GM23338 (cell line): ENCODE results near the gene RNF19B. TPM values are rescaled to one million over a fixed set of nuclear protein-coding genes. Genes with fewer than 3 reads are reported as not detected.

Experiments used
- ATAC-seq: fragments of 200-7000 bp; cut with Tn5 transposase; 3 replicates; pipeline ENCODE4 v1.9.1; 2020
- DNase-seq: peaks from one replicate; pipeline ENCODE4 v3.0.0-alpha.2; 2015; ENCODE audit warnings: low spot score
- H2AFZ ChIP-seq: fragments of 200-600 bp; sonication (generic); 2 replicates; pipeline ENCODE4 v1.8.0; 2016; ENCODE audit warnings: antibody characterized with exemption, mild to moderate bottlenecking, moderate library complexity
- H3F3A ChIP-seq: fragments of 200-600 bp; sonication (generic); replicated peaks from 2 replicates; pipeline ENCODE4 v1.8.0; 2017; ENCODE audit warnings: antibody characterized with exemption, mixed run types, low read depth
- H3K27ac ChIP-seq: fragments of 200-600 bp; sonication (generic); 2 replicates; pipeline ENCODE4 v1.6.1; 2016; ENCODE audit warnings: low read depth
- H3K27me3 ChIP-seq: fragments of 200-600 bp; sonication (generic); 2 replicates; pipeline ENCODE4 v1.8.0; 2016; ENCODE audit warnings: mild to moderate bottlenecking, mixed run types, moderate library complexity; ENCODE audit not compliant: insufficient read depth
- H3K36me3 ChIP-seq: fragments of 200-600 bp; sonication (generic); 2 replicates; pipeline ENCODE4 v1.8.0; 2016; ENCODE audit warnings: mild to moderate bottlenecking; ENCODE audit not compliant: insufficient read depth
- H3K4me1 ChIP-seq: fragments of 200-600 bp; sonication (generic); 2 replicates; pipeline ENCODE4 v1.8.0; 2016; ENCODE audit warnings: mild to moderate bottlenecking, moderate library complexity; ENCODE audit not compliant: insufficient read depth
- H3K4me2 ChIP-seq: fragments of 200-600 bp; sonication (generic); 2 replicates; pipeline ENCODE4 v1.7.1; 2017; ENCODE audit warnings: mixed run types
- H3K4me3 ChIP-seq: fragments of 200-600 bp; sonication (generic); 2 replicates; pipeline ENCODE4 v1.6.1; 2016; ENCODE audit warnings: mixed run types
- H3K79me2 ChIP-seq: fragments of 200-600 bp; sonication (generic); replicated peaks from 2 replicates; pipeline ENCODE4 v1.8.0; 2017; ENCODE audit warnings: mild to moderate bottlenecking; ENCODE audit not compliant: insufficient read depth
- H3K9me2 ChIP-seq: fragments of 200-600 bp; sonication (generic); 2 replicates; pipeline ENCODE4 v1.8.0; 2017; ENCODE audit not compliant: insufficient read depth
- H4K20me1 ChIP-seq: fragments of 200-600 bp; sonication (generic); replicated peaks from 2 replicates; pipeline ENCODE4 v1.8.0; 2017; ENCODE audit warnings: mild to moderate bottlenecking; ENCODE audit not compliant: insufficient read depth
- H3K27ac Mint-ChIP-seq: 2 replicates; pipeline ENCODE4 v1.8.0; 2020; ENCODE audit warnings: inconsistent platforms, mild to moderate bottlenecking, moderate library complexity, mixed read lengths
- H3K27me3 Mint-ChIP-seq: 3 replicates; pipeline ENCODE4 v1.8.0; 2022; ENCODE audit warnings: low read depth, mild to moderate bottlenecking, moderate library complexity, mixed read lengths, inconsistent platforms; ENCODE audit not compliant: insufficient read depth, poor library complexity
- H3K36me3 Mint-ChIP-seq: 3 replicates; pipeline ENCODE4 v1.8.0; 2021; ENCODE audit warnings: low read depth, mild to moderate bottlenecking, inconsistent platforms, moderate library complexity, mixed read lengths
- H3K4me1 Mint-ChIP-seq: 3 replicates; pipeline ENCODE4 v1.8.0; 2020; ENCODE audit warnings: mild to moderate bottlenecking, inconsistent platforms, mixed read lengths
- H3K4me3 Mint-ChIP-seq: 3 replicates; pipeline ENCODE4 v1.8.0; 2021; ENCODE audit warnings: moderate library complexity, mild to moderate bottlenecking, inconsistent platforms, mixed read lengths
- H3K9me3 Mint-ChIP-seq: 3 replicates; pipeline ENCODE4 v1.8.0; 2020; ENCODE audit warnings: moderate library complexity, mild to moderate bottlenecking, inconsistent platforms, mixed read lengths
- EZH2phosphoT487 ChIP-seq: fragments of 200-600 bp; sonication (generic); IDR thresholded peaks from one replicate; pipeline ENCODE4 v1.8.1; 2018; ENCODE audit warnings: antibody characterized with exemption; ENCODE audit not compliant: unreplicated experiment
- NANOG ChIP-seq: IDR thresholded peaks from 2 replicates; pipeline ENCODE4 v1.6.1; 2016; ENCODE audit warnings: antibody characterized with exemption, borderline replicate concordance
- STAT1 ChIP-seq: IDR thresholded peaks from one replicate; pipeline ENCODE4 v1.6.1; 2016; ENCODE audit warnings: antibody characterized with exemption; ENCODE audit not compliant: unreplicated experiment
- ZNF331 ChIP-seq: fragments of 250-450 bp; sonication (Bioruptor Pico); IDR thresholded peaks from 2 replicates; pipeline ENCODE4 v1.5.0; 2020; ENCODE audit warnings: low read depth, mild to moderate bottlenecking, moderate library complexity
- polyA plus RNA-seq: library from polyadenylated mRNA; unstranded; fragments of >200 nt; fragmentation: Nextera tagmentation; extraction: Ambion mirVana; gene quantifications from 2 replicates; pipeline ENCODE4 v1.2.1, GENCODE V29; 2016
- total RNA-seq: library from RNA; depleted of rRNA; stranded (reverse); fragments of >200 nt; shearing (Covaris generic); gene quantifications from 2 replicates; pipeline ENCODE4 v1.2.3, GENCODE V29; 2014
- TF ChIP-seq, protein P1 (sequence below): fragments of 250-450 bp; sonication (Bioruptor Pico); IDR thresholded peaks from 2 replicates; pipeline ENCODE4 v1.5.0; 2020; ENCODE audit warnings: mild to moderate bottlenecking, moderate library complexity
- TF ChIP-seq, protein P2 (sequence below), 2 experiments: fragments of 200-600 bp in 1 of 2; sonication (generic) in 1 of 2; conservative IDR thresholded peaks; 2 replicates each; pipeline versions ENCODE4 v1.5.1 to v1.6.1; 2016 to 2017; ENCODE audit warnings: antibody characterized with exemption in 2 of 2, low read depth in 2 of 2, mild to moderate bottlenecking in 2 of 2, moderate library complexity in 1 of 2
- TF ChIP-seq, protein P3 (sequence below): IDR thresholded peaks from 2 replicates; pipeline ENCODE4 v1.6.1; 2016; ENCODE audit warnings: antibody characterized with exemption

RNF19B gene
- total and polyA plus RNA-seq, 2 experiments from 2014 or later = 2.9 to 11.9 TPM

DNA sequence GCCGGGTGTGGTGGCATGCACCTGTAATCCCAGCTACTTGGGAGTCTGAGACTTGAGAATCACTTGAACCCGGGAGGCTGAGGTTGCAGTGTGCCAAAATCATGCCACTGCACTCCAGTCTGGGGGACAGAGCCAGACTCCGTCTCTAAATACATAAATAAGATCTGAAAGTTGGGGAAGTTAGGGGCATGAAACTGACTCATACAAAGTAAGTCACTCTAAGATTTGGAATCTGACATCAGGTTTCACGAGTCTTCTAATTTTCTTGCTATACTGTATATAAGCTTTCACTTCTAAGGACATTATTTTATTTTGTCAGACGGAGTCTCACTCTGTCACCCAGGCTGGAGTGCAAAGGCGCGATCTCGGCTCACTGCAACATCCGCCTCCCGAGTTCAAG lies 30.1 kb downstream of the RNF19B start:
- peaks cover 6% of the 10 kb centered on the region; the same call in 2 of the 3 replicates for H3K4me1 Mint-ChIP-seq
- no peak for DNase-seq
- Histone ChIP-seq H3K27me3 (peaks cover 7% of the 10 kb centered on the region; the same call in 1 of the 2 replicates), H3K36me3 (peaks cover 9% of the 10 kb centered on the region; the same call in 1 of the 2 replicates), H3K27ac (no peak overlapping the region), H3K9me2 (no peaks in the 10 kb centered on the region), H4K20me1 (0 out of 2 replicates have a peak, but pooled peaks cover 4% of the 10 kb centered on the region), H3F3A (no peaks in the 10 kb centered on the region; the same call in 1 of the 2 replicates), H3K4me3 (no peak overlapping the region), H3K4me2 (no peak overlapping the region), H3K4me1 (0 out of 2 replicates have a peak, but pooled peaks cover 4% of the 10 kb centered on the region), H3K79me2 (no peaks in the 10 kb centered on the region), H2AFZ (no peak overlapping the region)
- no peak for ATAC-seq
- H3K36me3 Mint-ChIP-seq = peaks cover 11% of the 10 kb centered on the region
- H3K27ac Mint-ChIP-seq = no peak overlapping the region
- H3K9me3 Mint-ChIP-seq = no peaks in the 10 kb centered on the region
- H3K4me3 Mint-ChIP-seq = no peak overlapping the region
- H3K27me3 Mint-ChIP-seq = no peaks in the 10 kb centered on the region
- TF ChIP-seq, protein P1, sequence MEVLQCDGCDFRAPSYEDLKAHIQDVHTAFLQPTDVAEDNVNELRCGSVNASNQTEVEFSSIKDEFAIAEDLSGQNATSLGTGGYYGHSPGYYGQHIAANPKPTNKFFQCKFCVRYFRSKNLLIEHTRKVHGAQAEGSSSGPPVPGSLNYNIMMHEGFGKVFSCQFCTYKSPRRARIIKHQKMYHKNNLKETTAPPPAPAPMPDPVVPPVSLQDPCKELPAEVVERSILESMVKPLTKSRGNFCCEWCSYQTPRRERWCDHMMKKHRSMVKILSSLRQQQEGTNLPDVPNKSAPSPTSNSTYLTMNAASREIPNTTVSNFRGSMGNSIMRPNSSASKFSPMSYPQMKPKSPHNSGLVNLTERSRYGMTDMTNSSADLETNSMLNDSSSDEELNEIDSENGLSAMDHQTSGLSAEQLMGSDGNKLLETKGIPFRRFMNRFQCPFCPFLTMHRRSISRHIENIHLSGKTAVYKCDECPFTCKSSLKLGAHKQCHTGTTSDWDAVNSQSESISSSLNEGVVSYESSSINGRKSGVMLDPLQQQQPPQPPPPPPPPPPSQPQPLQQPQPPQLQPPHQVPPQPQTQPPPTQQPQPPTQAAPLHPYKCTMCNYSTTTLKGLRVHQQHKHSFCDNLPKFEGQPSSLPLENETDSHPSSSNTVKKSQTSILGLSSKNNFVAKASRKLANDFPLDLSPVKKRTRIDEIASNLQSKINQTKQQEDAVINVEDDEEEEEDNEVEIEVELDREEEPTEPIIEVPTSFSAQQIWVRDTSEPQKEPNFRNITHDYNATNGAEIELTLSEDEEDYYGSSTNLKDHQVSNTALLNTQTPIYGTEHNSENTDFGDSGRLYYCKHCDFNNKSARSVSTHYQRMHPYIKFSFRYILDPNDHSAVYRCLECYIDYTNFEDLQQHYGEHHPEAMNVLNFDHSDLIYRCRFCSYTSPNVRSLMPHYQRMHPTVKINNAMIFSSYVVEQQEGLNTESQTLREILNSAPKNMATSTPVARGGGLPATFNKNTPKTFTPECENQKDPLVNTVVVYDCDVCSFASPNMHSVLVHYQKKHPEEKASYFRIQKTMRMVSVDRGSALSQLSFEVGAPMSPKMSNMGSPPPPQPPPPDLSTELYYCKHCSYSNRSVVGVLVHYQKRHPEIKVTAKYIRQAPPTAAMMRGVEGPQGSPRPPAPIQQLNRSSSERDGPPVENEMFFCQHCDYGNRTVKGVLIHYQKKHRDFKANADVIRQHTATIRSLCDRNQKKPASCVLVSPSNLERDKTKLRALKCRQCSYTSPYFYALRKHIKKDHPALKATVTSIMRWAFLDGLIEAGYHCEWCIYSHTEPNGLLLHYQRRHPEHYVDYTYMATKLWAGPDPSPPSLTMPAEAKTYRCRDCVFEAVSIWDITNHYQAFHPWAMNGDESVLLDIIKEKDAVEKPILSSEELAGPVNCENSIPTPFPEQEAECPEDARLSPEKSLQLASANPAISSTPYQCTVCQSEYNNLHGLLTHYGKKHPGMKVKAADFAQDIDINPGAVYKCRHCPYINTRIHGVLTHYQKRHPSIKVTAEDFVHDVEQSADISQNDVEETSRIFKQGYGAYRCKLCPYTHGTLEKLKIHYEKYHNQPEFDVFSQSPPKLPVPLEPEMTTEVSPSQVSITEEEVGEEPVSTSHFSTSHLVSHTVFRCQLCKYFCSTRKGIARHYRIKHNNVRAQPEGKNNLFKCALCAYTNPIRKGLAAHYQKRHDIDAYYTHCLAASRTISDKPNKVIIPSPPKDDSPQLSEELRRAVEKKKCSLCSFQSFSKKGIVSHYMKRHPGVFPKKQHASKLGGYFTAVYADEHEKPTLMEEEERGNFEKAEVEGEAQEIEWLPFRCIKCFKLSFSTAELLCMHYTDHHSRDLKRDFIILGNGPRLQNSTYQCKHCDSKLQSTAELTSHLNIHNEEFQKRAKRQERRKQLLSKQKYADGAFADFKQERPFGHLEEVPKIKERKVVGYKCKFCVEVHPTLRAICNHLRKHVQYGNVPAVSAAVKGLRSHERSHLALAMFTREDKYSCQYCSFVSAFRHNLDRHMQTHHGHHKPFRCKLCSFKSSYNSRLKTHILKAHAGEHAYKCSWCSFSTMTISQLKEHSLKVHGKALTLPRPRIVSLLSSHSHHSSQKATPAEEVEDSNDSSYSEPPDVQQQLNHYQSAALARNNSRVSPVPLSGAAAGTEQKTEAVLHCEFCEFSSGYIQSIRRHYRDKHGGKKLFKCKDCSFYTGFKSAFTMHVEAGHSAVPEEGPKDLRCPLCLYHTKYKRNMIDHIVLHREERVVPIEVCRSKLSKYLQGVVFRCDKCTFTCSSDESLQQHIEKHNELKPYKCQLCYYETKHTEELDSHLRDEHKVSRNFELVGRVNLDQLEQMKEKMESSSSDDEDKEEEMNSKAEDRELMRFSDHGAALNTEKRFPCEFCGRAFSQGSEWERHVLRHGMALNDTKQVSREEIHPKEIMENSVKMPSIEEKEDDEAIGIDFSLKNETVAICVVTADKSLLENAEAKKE (CRISPR knock-in tag) = no peak
- TF ChIP-seq, protein P2, sequence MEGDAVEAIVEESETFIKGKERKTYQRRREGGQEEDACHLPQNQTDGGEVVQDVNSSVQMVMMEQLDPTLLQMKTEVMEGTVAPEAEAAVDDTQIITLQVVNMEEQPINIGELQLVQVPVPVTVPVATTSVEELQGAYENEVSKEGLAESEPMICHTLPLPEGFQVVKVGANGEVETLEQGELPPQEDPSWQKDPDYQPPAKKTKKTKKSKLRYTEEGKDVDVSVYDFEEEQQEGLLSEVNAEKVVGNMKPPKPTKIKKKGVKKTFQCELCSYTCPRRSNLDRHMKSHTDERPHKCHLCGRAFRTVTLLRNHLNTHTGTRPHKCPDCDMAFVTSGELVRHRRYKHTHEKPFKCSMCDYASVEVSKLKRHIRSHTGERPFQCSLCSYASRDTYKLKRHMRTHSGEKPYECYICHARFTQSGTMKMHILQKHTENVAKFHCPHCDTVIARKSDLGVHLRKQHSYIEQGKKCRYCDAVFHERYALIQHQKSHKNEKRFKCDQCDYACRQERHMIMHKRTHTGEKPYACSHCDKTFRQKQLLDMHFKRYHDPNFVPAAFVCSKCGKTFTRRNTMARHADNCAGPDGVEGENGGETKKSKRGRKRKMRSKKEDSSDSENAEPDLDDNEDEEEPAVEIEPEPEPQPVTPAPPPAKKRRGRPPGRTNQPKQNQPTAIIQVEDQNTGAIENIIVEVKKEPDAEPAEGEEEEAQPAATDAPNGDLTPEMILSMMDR (conservative IDR thresholded peaks at IDR 0.05; ENCODE audit: low read depth in 2 of 2) = no peak
- TF ChIP-seq EZH2phosphoT487 (no peak), NANOG (no peak), ZNF331 (CRISPR knock-in tag) (no peak), STAT1 (no peak)
- TF ChIP-seq, protein P3, sequence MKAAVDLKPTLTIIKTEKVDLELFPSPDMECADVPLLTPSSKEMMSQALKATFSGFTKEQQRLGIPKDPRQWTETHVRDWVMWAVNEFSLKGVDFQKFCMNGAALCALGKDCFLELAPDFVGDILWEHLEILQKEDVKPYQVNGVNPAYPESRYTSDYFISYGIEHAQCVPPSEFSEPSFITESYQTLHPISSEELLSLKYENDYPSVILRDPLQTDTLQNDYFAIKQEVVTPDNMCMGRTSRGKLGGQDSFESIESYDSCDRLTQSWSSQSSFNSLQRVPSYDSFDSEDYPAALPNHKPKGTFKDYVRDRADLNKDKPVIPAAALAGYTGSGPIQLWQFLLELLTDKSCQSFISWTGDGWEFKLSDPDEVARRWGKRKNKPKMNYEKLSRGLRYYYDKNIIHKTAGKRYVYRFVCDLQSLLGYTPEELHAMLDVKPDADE = no peak
